SK-N-SH (cell line): Measurements from ENCODE around the gene ACAP1. TPM values are rescaled to one million over a fixed set of nuclear protein-coding genes. Genes with fewer than 3 reads are reported as not detected.

Experiments used
- CTCF ChIA-PET: fragments of 300-600, 350-600 bp; formaldehyde crosslinking; extraction: SDS; loops from one replicate; lab custom pipeline; 2021; lab: Yijun Ruan, JAX
- POLR2A ChIA-PET: fragments of 350-600 bp; sonication (Branson Sonifier 250); formaldehyde crosslinking; extraction: SDS; loops from one replicate; lab custom pipeline; 2020; ENCODE audit warnings: antibody characterized with exemption, inconsistent platforms; lab: Yijun Ruan, JAX
- DNase-seq: peaks from one replicate; pipeline ENCODE4 v3.0.0; 2012
- H2AFZ ChIP-seq: fragments of 200-600 bp; sonication (generic); 2 replicates; pipeline ENCODE4 v1.8.1; 2016; ENCODE audit warnings: antibody characterized with exemption, mild to moderate bottlenecking, low read depth
- H3F3A ChIP-seq: fragments of 200-600 bp; sonication (generic); replicated peaks from 2 replicates; pipeline ENCODE3; 2016; ENCODE audit warnings: antibody characterized with exemption, mild to moderate bottlenecking; ENCODE audit not compliant: insufficient read depth
- H3K27ac ChIP-seq, 2 experiments: fragments of 200-500 bp in 1 of 2; fragments of 200-600 bp in 1 of 2; sonication (Bioruptor generic) in 1 of 2; sonication (generic), shearing (Covaris generic) in 1 of 2; 2 replicates each; pipeline versions ENCODE4 v1.5.1 to v1.6.1; 2014 to 2016; ENCODE audit warnings: low read depth in 2 of 2, inconsistent platforms in 1 of 2, low read length in 1 of 2, mild to moderate bottlenecking in 1 of 2, mixed read lengths in 1 of 2
- H3K27me3 ChIP-seq: fragments of 200-600 bp; sonication (generic), shearing (Covaris generic); 2 replicates; pipeline ENCODE4 v1.6.1; 2016; ENCODE audit warnings: mixed run types; ENCODE audit not compliant: insufficient read depth
- H3K36me3 ChIP-seq, 2 experiments: fragments of 200-500 bp in 1 of 2; fragments of 200-600 bp in 1 of 2; sonication (Bioruptor generic) in 1 of 2; sonication (generic) in 1 of 2; replicated peaks in 1 of 2; 2 replicates each; pipeline versions ENCODE3 to v1.5.1; 2014 to 2016; ENCODE audit warnings: low read length in 1 of 2, mild to moderate bottlenecking in 1 of 2; ENCODE audit not compliant: insufficient read depth in 2 of 2, control insufficient read depth in 1 of 2
- H3K4me1 ChIP-seq, 2 experiments: fragments of 200-500 bp in 1 of 2; fragments of 200-600 bp in 1 of 2; sonication (Bioruptor generic) in 1 of 2; sonication (generic), shearing (Covaris generic) in 1 of 2; 2 replicates each; pipeline versions ENCODE4 v1.5.1 to v1.6.1; 2014 to 2016; ENCODE audit warnings: low read depth in 1 of 2, low read length in 1 of 2, mixed run types in 1 of 2; ENCODE audit not compliant: insufficient read depth in 2 of 2, control insufficient read depth in 1 of 2
- H3K4me2 ChIP-seq: fragments of 200-600 bp; sonication (generic), shearing (Covaris generic); 2 replicates; pipeline ENCODE4 v1.6.1; 2017; ENCODE audit warnings: mixed run types
- H3K4me3 ChIP-seq, 2 experiments: fragments of 200-500 bp in 1 of 2; fragments of 200-600 bp in 1 of 2; sonication (Bioruptor generic) in 1 of 2; sonication (generic), shearing (Covaris generic) in 1 of 2; 2 replicates each; pipeline versions ENCODE4 v1.5.1 to v1.8.1; 2014 to 2016; ENCODE audit warnings: low read depth in 2 of 2, inconsistent platforms in 1 of 2, low read length in 1 of 2, mild to moderate bottlenecking in 1 of 2, mixed read lengths in 1 of 2, moderate library complexity in 1 of 2
- H3K79me2 ChIP-seq: fragments of 200-600 bp; sonication (generic); 2 replicates; pipeline ENCODE4 v1.8.1; 2017; ENCODE audit warnings: mild to moderate bottlenecking; ENCODE audit not compliant: insufficient read depth
- H3K9ac ChIP-seq: fragments of 200-600 bp; sonication (generic); 2 replicates; pipeline ENCODE4 v1.6.1; 2017; ENCODE audit warnings: mixed run types
- H3K9me2 ChIP-seq: fragments of 200-600 bp; sonication (generic); 2 replicates; pipeline ENCODE4 v1.6.1; 2017; ENCODE audit warnings: mixed run types
- H3K9me3 ChIP-seq: fragments of 200-600 bp; sonication (generic); 2 replicates; pipeline ENCODE4 v1.6.1; 2017; ENCODE audit warnings: mixed run types, mild to moderate bottlenecking, moderate library complexity
- H4K20me1 ChIP-seq: fragments of 200-600 bp; sonication (generic); 2 replicates; pipeline ENCODE4 v1.6.1; 2017; ENCODE audit warnings: mild to moderate bottlenecking, mixed run types; ENCODE audit not compliant: insufficient read depth
- RXRA ChIP-seq: IDR thresholded peaks from 2 replicates; pipeline ENCODE4 v1.4.0; 2012; ENCODE audit warnings: low read depth, mild to moderate bottlenecking, borderline replicate concordance
- TEAD4 ChIP-seq: IDR thresholded peaks from 2 replicates; pipeline ENCODE4 v1.4.0; 2012; ENCODE audit warnings: mild to moderate bottlenecking, borderline replicate concordance; ENCODE audit not compliant: insufficient read depth
- whole genome bisulfite sequencing: methylation state at CpG from one replicate; pipeline ENCODE4 v1.1.6; 2017; ENCODE audit warnings: low lambda C conversion rate; 5-methylcytosine and 5-hydroxymethylcytosine counted together
- polyA plus RNA-seq, 3 experiments: library from polyadenylated mRNA; depleted of rRNA; stranded (reverse); fragments of >200 nt; gene quantifications; 2 replicates each; pipeline ENCODE4 v1.2.3, GENCODE V29; 2012
- TF ChIP-seq, protein P1 (sequence below): IDR thresholded peaks from 2 replicates; pipeline ENCODE4; 2012

Gene ACAP1
- polyA plus RNA-seq, 1 of the 3 experiments (the other 2 are of a cell fraction) = 0.71 TPM

DNA sequence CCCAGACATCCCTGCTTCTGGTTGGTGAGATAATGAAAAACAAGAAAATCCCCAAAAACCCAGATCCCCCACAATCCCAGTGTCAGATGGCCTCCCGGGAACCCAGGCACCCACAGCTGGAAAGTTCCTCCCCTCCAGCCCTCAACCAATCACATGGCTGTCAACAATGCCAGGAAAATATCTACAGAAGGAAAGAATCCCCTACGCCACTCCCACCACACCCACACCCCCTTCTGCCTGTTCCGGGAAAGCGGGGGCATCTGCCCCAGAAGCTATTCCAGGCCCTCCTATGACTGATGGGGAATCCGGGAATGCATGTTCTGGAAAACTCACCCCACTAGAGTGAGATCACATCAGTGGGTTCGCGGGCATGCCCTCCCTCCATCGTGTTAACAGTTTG is 20.4 kb downstream of the ACAP1 start:
- Histone ChIP-seq H3F3A (no peaks in the 10 kb centered on the region), H3K9me2 (no peaks in the 10 kb centered on the region), H3K36me3 (no peaks in the 10 kb centered on the region), H3K9ac (no peak overlapping the region), H3K4me3 (no peak overlapping the region), H2AFZ (no peak overlapping the region), H3K79me2 (peaks cover 27% of the 10 kb centered on the region), H3K4me2 (no peak overlapping the region), H3K9me3 (no peaks in the 10 kb centered on the region), H3K27ac (no peak overlapping the region), H4K20me1 (no peaks in the 10 kb centered on the region), H3K4me1 (peaks cover 13 to 37% of the 10 kb centered on the region in 2 experiments; a peak in 2 of 4 replicates), H3K27me3 (no peaks in the 10 kb centered on the region)
- WGBS = 85% methylated on average over 8 of the region's 8 CpGs
- DNase-seq = no peak
- ChIA-PET POLR2A (interaction anchor here (0.9 kb wide), 1 partner anchor 80 kb away, joined by 3 read pairs; no protein-coding TSS in a partner anchor), CTCF (interaction anchor here (0.6 to 5.2 kb wide), 43 partner anchors 8 to 331 kb away, joined by 3 to 52 read pairs (median 5); partner anchors contain the start of genes FGF11, NLGN2, PLSCR3 and SENP3)
- no peak for TF ChIP-seq RXRA
- TF ChIP-seq, protein P1, sequence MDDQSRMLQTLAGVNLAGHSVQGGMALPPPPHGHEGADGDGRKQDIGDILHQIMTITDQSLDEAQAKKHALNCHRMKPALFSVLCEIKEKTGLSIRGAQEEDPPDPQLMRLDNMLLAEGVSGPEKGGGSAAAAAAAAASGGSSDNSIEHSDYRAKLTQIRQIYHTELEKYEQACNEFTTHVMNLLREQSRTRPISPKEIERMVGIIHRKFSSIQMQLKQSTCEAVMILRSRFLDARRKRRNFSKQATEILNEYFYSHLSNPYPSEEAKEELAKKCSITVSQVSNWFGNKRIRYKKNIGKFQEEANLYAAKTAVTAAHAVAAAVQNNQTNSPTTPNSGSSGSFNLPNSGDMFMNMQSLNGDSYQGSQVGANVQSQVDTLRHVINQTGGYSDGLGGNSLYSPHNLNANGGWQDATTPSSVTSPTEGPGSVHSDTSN = no peak

DNA sequence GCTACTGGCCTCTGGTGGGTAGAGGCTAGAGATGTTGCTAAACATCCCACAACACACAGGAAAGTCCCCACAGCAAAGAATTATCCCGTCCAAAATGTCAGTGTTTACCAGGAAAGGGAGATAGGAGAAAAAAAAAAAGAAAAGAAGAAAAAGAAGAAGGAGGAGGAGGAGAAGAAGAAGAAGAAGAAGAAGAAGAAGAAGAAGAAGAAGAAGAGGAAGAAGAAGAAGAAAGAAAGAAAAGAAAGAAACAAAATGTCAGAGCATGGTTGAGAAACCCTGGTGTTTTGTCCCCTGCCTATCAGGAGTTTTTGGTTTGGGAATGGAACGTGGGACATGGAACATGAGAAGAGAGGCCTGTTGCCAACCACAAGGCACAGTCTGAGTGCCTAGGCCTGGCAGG is 21.1 kb downstream of the ACAP1 start:
- Histone ChIP-seq H3K4me3 (no peak overlapping the region), H3K27me3 (no peaks in the 10 kb centered on the region), H3K9ac (no peak overlapping the region), H3K79me2 (peaks cover 23% of the 10 kb centered on the region), H3K4me1 (peaks cover 13 to 36% of the 10 kb centered on the region in 2 experiments; a peak in 2 of 4 replicates), H3K9me2 (no peaks in the 10 kb centered on the region), H3K4me2 (no peak overlapping the region), H3K9me3 (no peaks in the 10 kb centered on the region), H3K36me3 (no peaks in the 10 kb centered on the region), H4K20me1 (no peaks in the 10 kb centered on the region), H3K27ac (no peak overlapping the region), H2AFZ (no peak overlapping the region), H3F3A (no peaks in the 10 kb centered on the region)
- no peak for TF ChIP-seq TEAD4
- POLR2A ChIA-PET = no interaction called here
- no peak for DNase-seq
- CTCF ChIA-PET = interaction anchor here (0.6 to 3.8 kb wide), 8 partner anchors 8 to 189 kb away, joined by 3 to 33 read pairs (median 11); partner anchors contain the start of genes NLGN2 and TMEM102
- 76% methylated on average over 2 of the region's 2 CpGs for WGBS

DNA sequence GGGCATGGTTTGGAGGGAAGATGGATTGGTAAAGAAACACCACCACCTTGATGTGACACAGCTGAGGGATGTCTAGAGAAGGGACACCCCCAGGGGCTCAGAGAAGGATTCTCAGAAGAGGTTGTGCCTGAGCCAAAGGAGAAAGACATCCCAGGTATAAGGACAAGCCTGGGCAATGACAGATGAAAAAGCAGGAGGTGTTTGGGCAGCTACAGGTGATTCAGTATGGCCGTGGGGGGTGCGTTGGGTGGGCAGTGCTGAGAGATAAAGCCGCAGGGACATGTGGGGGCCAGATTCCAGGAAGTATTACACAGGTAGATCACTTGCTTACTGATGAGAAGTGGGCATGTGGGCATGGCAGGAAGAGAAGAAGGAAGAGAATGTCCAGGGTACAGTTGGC is 25.6 kb downstream of the ACAP1 start:
- ChIA-PET POLR2A (no interaction called here), CTCF (interaction anchor here (0.6 to 2.6 kb wide), 5 partner anchors 9 to 199 kb away, joined by 3 to 13 read pairs (median 9); partner anchors contain the start of genes KCTD11 and TMEM256)
- Histone ChIP-seq H3K9ac (no peak overlapping the region), H4K20me1 (no peaks in the 10 kb centered on the region), H3F3A (no peaks in the 10 kb centered on the region), H3K27ac (no peak overlapping the region), H3K4me3 (no peak overlapping the region), H3K9me2 (no peaks in the 10 kb centered on the region), H3K36me3 (no peaks in the 10 kb centered on the region), H2AFZ (no peak overlapping the region), H3K79me2 (no peaks in the 10 kb centered on the region), H3K9me3 (no peaks in the 10 kb centered on the region), H3K4me1 (no peaks in the 10 kb centered on the region), H3K4me2 (no peak overlapping the region), H3K27me3 (no peaks in the 10 kb centered on the region)
- DNase-seq = no peak
- 35% methylated on average over 3 of the region's 3 CpGs for WGBS
- TF ChIP-seq RXRA = no peak
